ENCODE results near the gene FGD5.

DNA sequence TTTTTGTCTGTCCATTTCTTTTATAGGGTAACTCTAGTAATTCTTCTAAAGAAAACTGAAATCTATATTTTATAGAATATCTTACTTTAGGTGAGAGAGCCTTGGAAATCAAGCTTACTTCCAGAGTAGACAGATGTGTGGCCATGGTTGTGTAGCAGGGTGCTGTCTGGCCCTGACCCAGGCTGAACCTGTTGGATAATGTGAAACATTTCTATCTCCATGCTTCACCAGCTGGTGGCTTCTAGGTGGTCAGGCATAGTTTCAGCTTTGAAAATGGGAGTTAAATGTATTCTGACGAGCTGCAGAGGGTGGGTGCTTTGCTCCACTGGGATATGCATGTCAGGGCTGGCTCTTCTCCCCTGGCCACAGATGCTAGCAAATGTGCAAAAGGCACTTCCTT lies 107.8 kb downstream of the FGD5 start:
- TF ChIP-seq, protein P1, sequence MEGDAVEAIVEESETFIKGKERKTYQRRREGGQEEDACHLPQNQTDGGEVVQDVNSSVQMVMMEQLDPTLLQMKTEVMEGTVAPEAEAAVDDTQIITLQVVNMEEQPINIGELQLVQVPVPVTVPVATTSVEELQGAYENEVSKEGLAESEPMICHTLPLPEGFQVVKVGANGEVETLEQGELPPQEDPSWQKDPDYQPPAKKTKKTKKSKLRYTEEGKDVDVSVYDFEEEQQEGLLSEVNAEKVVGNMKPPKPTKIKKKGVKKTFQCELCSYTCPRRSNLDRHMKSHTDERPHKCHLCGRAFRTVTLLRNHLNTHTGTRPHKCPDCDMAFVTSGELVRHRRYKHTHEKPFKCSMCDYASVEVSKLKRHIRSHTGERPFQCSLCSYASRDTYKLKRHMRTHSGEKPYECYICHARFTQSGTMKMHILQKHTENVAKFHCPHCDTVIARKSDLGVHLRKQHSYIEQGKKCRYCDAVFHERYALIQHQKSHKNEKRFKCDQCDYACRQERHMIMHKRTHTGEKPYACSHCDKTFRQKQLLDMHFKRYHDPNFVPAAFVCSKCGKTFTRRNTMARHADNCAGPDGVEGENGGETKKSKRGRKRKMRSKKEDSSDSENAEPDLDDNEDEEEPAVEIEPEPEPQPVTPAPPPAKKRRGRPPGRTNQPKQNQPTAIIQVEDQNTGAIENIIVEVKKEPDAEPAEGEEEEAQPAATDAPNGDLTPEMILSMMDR (optimal IDR thresholded peaks at IDR 0.05 in 1 of 3, IDR thresholded peaks at IDR 0.05 in 1 of 3, conservative IDR thresholded peaks at IDR 0.05 in 1 of 3; ENCODE audit: extremely low read depth in 1 of 3, insufficient read depth in 2 of 3, low read length in 3 of 3) = no peak
- TF ChIP-seq EZH2 (IDR thresholded peaks at IDR 0.05; ENCODE audit: low read length) = no peak

Data from keratinocyte (primary cell).